ENCODE results near the gene FBXO30. TPM values are rescaled to one million over a fixed set of nuclear protein-coding genes. Genes with fewer than 3 reads are reported as not detected.

FBXO30 gene
- total RNA-seq, 1 experiment from 2014 or later = 10.6 TPM

DNA sequence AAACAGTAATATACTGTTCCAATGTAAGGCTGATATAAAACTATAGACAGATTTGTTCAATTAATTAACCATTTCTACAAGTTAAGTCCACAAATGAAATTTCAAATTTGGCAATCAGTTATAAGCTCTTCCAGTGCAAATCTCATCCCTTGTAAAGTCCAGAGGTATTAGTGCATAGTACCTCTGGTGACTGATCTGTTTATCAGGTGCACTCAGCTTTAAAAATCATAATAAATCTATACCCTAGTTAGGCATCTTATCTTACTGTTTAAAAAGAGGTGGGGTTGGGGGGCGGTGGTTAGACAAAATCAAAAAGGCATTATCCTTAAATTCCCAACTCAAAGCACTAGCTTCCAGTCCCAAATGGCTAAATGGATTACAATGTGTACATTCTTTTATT lies 2.9 kb downstream of the FBXO30 start:
- ChIA-PET CTCF (interaction anchor here (0.8 to 2.1 kb wide), 3 partner anchors 11 to 90 kb away, joined by 3 to 5 read pairs (median 3); no protein-coding TSS in a partner anchor), POLR2A (interaction anchor here (0.5 to 3.1 kb wide), 8 partner anchors 10 to 1561 kb away, joined by 3 to 79 read pairs (median 4); partner anchors contain the start of gene EPM2A)
- no peaks in the 10 kb centered on the region for H3K9me3 Mint-ChIP-seq (ENCODE audit: unreplicated experiment)
- DNase-seq (ENCODE audit: unreplicated experiment) = no peak
- H3K4me3 Mint-ChIP-seq (ENCODE audit: unreplicated experiment) = peak overlapping the region; percentile 30
- peaks cover 16% of the 10 kb centered on the region for H3K36me3 Mint-ChIP-seq (ENCODE audit: insufficient read depth, unreplicated experiment)
- intact Hi-C loops (cut with micrococcal nuclease) = loop anchor here (5.0 to 10.0 kb wide), 2 partner anchors 86 to 733 kb away; partner anchors contain the start of gene RAB32
- no TSS peak for BruUV-seq (replicated peaks)
- H3K4me1 Mint-ChIP-seq (ENCODE audit: insufficient read depth, unreplicated experiment) = peaks cover 45% of the 10 kb centered on the region
- peak overlapping the region; percentile 80 for H3K27ac Mint-ChIP-seq (ENCODE audit: low read depth, unreplicated experiment)
- TF ChIP-seq, protein P1, sequence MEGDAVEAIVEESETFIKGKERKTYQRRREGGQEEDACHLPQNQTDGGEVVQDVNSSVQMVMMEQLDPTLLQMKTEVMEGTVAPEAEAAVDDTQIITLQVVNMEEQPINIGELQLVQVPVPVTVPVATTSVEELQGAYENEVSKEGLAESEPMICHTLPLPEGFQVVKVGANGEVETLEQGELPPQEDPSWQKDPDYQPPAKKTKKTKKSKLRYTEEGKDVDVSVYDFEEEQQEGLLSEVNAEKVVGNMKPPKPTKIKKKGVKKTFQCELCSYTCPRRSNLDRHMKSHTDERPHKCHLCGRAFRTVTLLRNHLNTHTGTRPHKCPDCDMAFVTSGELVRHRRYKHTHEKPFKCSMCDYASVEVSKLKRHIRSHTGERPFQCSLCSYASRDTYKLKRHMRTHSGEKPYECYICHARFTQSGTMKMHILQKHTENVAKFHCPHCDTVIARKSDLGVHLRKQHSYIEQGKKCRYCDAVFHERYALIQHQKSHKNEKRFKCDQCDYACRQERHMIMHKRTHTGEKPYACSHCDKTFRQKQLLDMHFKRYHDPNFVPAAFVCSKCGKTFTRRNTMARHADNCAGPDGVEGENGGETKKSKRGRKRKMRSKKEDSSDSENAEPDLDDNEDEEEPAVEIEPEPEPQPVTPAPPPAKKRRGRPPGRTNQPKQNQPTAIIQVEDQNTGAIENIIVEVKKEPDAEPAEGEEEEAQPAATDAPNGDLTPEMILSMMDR (IDR thresholded peaks at IDR 0.05; ENCODE audit: unreplicated experiment) = no peak
- H3K27me3 Mint-ChIP-seq (ENCODE audit: insufficient read depth, unreplicated experiment) = no peaks in the 10 kb centered on the region

DNA sequence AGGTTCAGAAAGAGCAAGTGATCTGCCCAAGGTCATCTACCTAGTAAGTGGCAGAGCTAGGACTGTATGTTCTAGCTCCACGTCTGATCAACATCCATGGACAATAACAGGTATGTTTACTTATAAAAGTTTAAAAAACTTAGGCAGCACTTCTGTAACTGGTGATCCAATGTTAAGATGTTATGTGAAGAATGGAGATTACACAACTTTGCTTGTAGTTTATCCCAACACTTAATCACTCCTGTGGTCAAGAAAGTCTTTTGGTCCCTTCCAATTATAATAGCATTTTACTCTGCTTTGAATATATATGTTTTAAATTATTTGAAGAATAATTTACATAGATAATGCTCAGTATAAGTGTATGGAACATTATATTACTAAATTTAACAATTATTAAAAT lies 4.8 kb downstream of the FBXO30 start:
- H3K27ac Mint-ChIP-seq (ENCODE audit: low read depth, unreplicated experiment) = peak overlapping the region; percentile 53
- no peaks in the 10 kb centered on the region for H3K9me3 Mint-ChIP-seq (ENCODE audit: unreplicated experiment)
- H3K4me3 Mint-ChIP-seq (ENCODE audit: unreplicated experiment) = no peak overlapping the region
- CTCF ChIA-PET = interaction anchor here (1.0 kb wide), 1 partner anchor 79 kb away, joined by 3 read pairs; no protein-coding TSS in a partner anchor
- intact Hi-C loops (cut with micrococcal nuclease) = loop anchor here (5.0 to 10.0 kb wide), 2 partner anchors 88 to 735 kb away; partner anchors contain the start of gene RAB32
- POLR2A ChIA-PET = interaction anchor here (0.6 to 2.1 kb wide), 6 partner anchors 65 to 1048 kb away, joined by 3 to 21 read pairs (median 3); partner anchors contain the start of genes EPM2A and SHPRH
- TF ChIP-seq, protein P1 (IDR thresholded peaks at IDR 0.05; ENCODE audit: unreplicated experiment) = no peak
- H3K4me1 Mint-ChIP-seq (ENCODE audit: insufficient read depth, unreplicated experiment) = peaks cover 33% of the 10 kb centered on the region
- peak; percentile 20 for DNase-seq (ENCODE audit: unreplicated experiment)
- BruUV-seq (replicated peaks) = no TSS peak
- no peaks in the 10 kb centered on the region for H3K27me3 Mint-ChIP-seq (ENCODE audit: insufficient read depth, unreplicated experiment)
- H3K36me3 Mint-ChIP-seq (ENCODE audit: insufficient read depth, unreplicated experiment) = peaks cover 26% of the 10 kb centered on the region

DNA sequence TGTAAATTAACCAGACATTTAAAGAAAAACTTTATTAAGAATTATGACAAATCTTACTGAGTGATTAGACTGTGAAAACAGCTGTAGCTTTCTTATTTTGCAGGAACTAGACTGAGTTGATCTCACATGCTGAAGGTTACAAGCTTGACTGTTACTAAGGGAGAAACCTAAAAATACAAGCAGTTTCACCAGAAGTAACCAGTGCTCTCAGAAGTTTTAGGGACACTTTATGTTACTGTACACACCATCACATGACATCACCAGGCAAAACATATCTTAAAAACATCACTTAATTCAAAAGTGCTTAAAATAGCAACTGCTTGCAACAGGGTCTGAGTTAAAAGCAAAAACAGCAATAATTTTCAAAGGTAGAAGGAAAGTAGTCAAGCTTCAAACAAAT lies 5.4 kb downstream of the FBXO30 start:
- intact Hi-C loops (cut with micrococcal nuclease) = no loop called here
- Mint-ChIP-seq H3K27ac (ENCODE audit: low read depth, unreplicated experiment) (peak overlapping the region; percentile 53), H3K36me3 (ENCODE audit: insufficient read depth, unreplicated experiment) (peaks cover 26% of the 10 kb centered on the region), H3K27me3 (ENCODE audit: insufficient read depth, unreplicated experiment) (no peaks in the 10 kb centered on the region), H3K9me3 (ENCODE audit: unreplicated experiment) (no peaks in the 10 kb centered on the region), H3K4me1 (ENCODE audit: insufficient read depth, unreplicated experiment) (peaks cover 33% of the 10 kb centered on the region), H3K4me3 (ENCODE audit: unreplicated experiment) (no peak overlapping the region)
- no TSS peak for BruUV-seq (replicated peaks)
- CTCF ChIA-PET = no interaction called here
- DNase-seq (ENCODE audit: unreplicated experiment) = no peak
- POLR2A ChIA-PET = interaction anchor here (0.6 to 2.1 kb wide), 7 partner anchors 35 to 155 kb away, joined by 3 to 21 read pairs (median 3); partner anchors contain the start of genes EPM2A and SHPRH
- TF ChIP-seq, protein P1 (IDR thresholded peaks at IDR 0.05; ENCODE audit: unreplicated experiment) = no peak

DNA sequence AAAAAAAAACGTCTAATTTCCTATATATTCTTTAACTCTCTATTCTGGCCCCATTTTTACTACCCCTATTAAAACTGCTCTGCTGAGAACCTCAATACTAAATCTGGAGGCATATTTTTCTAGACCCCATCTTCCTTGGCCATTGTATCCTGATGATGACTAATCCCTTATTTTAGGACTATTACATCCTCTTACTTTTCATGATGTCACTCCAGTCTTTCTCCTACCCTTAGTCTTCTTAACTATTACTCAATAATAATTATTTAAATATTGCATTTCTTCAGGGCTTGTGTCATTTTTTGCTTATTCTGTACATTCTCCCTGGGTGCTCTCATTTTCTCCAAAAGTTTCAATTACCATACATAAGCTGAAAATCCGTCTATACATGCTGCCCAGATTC lies 6.4 kb downstream of the FBXO30 start:
- DNase-seq (ENCODE audit: unreplicated experiment) = no peak
- TF ChIP-seq, protein P1 (IDR thresholded peaks at IDR 0.05; ENCODE audit: unreplicated experiment) = no peak
- Mint-ChIP-seq H3K36me3 (ENCODE audit: insufficient read depth, unreplicated experiment) (peaks cover 26% of the 10 kb centered on the region), H3K27me3 (ENCODE audit: insufficient read depth, unreplicated experiment) (no peaks in the 10 kb centered on the region), H3K4me1 (ENCODE audit: insufficient read depth, unreplicated experiment) (peaks cover 33% of the 10 kb centered on the region), H3K9me3 (ENCODE audit: unreplicated experiment) (no peaks in the 10 kb centered on the region), H3K27ac (ENCODE audit: low read depth, unreplicated experiment) (peak overlapping the region; percentile 28), H3K4me3 (ENCODE audit: unreplicated experiment) (no peak overlapping the region)
- no TSS peak for BruUV-seq (replicated peaks)
- intact Hi-C loops (cut with micrococcal nuclease) = no loop called here
- CTCF ChIA-PET = no interaction called here
- POLR2A ChIA-PET = interaction anchor here (1.0 to 2.1 kb wide), 2 partner anchors 34 to 73 kb away, joined by 3 to 21 read pairs; partner anchors contain the start of gene EPM2A
